Fibroblast of skin of back (primary cell): Measurements from ENCODE around the gene PCYT1B.

ENCODE experiments used
- DNase-seq: peaks from one replicate; pipeline ENCODE4 v3.0.0-alpha.2; 2013

Gene PCYT1B

DNA sequence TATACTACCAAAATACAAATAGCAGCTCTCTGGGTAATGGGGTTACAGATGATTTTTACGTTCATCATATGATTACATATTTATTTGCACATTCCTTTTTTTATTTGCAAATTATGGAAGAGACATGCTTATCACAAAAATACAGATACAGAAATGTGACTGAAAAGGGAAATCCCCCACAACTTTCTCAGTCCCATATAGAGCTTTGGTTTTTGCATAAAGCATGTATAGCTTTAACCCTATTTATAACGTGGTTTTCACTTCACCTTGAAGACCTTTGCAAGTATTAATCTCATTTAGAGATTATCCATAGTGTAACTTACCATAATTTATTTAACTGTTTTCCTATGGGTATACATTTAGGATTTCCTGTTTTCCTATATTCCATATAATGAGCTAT lies 126.7 kb downstream of the PCYT1B start:
- DNase-seq: no peak

DNA sequence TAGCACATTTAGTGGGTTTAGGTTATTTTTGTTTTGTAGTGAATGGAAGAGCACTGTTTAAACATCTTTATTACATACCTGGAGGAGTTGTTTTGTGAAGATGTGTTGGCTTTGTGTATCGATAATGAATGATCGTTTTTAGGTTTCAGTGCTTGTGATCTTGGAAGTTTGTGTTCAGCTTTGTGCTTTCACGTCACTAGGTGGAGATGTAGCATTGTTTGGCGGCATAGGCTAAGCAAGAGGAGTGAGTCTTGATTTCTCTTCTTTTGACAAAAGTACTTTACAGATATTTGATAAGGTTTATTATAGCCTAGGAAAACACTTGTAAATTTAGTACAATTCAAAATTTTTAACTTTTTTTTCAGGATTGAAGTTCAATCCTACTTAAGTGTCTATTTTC lies 131.7 kb downstream of the PCYT1B start:
- no peak for DNase-seq

DNA sequence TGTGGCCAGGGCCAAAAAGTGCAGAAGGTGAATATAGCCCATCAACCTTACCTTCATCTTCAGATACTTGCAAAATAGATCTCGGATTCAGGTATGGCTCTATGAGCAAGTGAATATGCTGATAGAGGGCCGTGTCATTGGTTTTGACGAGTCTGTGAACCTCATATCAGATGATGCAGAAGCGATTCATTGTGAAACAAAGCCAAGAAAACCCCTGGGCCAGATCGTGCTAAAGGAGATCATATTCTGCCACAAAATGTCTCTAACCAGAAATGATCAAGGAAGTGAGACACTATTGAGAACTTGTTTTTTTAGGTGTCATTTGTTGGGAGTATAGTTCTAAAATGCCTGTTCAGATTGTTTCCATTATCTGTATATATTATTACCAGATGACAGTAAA lies 133.7 kb downstream of the PCYT1B start:
- no peak for DNase-seq

DNA sequence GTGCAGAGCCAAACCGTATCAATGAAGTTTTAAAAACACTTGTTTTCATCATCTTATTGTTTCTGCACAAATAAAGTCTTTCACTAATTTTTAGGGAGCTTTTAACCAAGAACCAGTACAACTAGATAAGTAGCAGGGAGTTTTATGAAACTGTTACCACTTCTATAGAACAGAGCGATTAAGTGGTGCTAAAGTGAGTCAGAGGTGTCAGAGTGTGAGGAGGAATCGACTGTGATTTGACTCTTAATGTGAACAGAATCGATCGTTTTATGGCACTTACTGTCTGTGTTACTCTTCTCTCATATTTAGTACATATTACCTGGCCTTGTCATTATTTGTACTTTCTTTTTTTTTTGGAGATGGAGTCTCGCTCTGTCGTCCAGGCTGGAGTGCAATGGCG lies 138.8 kb downstream of the PCYT1B start:
- DNase-seq: no peak
